DMS53 treated with DMSO at 0.1 percent for 48 hours (cell line): Measurements from ENCODE around the gene BHLHA9.
"Not testable (repeated sequence)": the region's sequence is repeated elsewhere in the genome, so short reads cannot be mapped to it uniquely, and the experiment has no call there.

Experiments used
- DNase-seq: peaks from one replicate; lab custom pipeline; 2025; ENCODE audit not compliant: unreplicated experiment; lab: John Stamatoyannopoulos, UW

The BHLHA9 gene

DNA sequence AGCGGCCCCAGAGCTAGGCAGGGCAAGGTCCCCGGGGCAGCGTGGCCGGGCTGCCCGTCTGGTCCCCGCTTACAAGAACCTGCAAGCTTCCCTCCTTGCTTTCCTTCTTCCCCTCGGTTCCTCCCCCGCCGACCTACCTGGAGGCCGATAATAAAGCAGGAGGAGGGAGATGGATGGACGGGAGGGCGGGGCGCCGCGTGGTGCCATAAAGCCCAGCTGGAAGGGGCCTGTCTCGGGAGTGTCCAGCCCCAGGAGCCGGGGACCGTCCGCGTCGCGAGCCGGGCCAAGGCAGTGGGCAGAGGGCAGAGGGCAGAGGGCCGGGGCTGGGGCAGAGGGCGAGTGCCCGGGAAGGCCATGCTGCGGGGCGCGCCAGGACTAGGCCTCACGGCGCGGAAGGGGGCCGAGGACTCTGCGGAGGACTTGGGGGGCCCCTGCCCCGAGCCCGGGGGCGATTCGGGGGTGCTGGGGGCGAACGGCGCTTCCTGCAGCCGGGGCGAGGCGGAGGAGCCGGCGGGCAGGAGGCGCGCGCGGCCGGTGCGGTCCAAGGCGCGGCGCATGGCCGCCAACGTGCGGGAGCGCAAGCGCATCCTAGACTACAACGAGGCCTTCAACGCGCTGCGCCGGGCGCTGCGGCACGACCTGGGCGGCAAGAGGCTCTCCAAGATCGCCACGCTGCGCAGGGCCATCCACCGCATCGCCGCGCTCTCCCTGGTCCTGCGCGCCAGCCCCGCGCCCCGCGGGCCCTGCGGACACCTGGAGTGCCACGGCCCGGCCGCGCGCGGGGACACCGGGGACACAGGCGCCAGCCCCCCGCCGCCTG is at the start of gene BHLHA9:
Gene BHLHA9, plus strand, starts transcription at position 235 of the 820 bp plus-strand sequence. Its CDS starts 120 bp downstream, at position 355.
- no peak for DNase-seq

DNA sequence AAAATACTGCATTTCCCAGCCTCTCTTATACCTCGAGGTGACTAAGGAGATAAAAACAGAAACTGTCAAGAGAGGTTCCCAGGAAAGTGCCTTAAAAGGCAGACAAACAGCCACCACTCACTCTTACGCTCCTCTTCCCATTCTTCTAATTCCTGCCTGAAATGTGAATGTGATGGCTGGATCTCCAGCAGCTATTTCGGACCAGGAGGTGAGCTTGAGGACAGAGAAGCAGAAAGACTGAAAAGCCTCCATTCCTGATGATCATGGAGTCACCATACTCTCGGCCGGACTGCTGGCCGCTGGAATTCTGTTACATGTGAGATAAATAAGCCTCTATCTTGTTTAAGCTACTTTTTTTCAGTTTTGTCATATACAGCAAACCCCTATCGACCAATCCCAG is 49.0 kb upstream of the BHLHA9 start:
- DNase-seq: no peak

DNA sequence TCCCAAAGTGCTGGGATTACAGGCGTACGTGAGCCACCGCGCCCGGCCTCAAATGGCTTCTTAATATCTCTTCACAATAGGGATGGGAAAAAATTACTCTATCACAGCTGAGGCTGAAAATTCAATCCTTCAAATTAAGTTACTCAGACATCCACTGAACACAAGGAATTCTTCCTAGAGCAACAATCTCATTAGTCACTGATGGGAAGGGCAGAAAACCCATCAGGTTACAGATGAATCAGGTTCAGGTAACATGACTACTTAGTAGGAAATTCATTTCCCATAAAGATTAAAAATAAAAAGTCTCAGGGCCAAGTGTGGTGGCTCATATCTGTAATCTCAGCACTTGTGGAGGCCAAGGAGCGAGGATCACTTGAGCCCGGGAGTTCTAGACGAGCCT is 47.9 kb upstream of the BHLHA9 start:
- DNase-seq: no peak

DNA sequence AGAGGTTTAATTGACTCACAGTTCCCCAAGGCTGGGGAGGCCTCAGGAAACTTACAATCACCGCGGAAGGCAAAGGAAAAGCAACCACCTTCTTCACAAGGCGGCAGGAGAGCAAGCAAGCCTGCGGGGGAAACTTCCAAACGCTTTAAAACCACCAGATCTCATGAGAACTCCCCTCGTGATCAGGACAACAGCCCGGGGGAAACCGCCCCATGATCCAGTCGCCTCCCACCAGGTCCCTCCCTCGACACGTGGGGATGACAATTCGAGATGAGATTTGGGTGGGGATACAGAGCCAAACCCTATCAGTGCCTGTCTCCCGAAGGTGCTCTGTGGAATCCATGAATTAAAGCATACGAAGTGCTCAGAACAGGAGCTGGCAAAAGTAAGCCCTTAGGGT is 46.6 kb upstream of the BHLHA9 start:
- no peak for DNase-seq

DNA sequence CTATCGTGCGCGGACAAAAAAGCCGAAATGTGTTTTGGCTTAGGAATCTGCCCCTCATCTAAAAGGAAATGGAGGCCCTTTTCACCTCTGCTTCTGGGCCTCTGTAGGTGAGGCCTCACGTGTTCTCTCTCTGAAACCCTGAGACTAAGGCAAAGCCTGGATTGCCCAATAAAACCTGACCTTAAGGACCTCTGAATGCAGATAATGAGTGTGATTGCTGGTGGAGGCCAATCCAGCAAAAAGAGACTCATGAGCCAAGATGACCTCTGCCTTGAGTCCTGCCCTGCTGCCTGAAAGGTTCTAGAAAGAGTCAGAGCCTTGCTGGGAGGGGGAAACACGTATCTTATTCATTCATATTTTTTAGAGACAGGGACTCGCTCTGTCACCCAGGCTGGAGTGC is 45.9 kb upstream of the BHLHA9 start:
- DNase-seq: no peak

GRCh38 chr17:1226308-1226707 is 43.9 kb upstream of the BHLHA9 start:
- DNase-seq: no peak

- no peak for DNase-seq
These were observed 42.9 kb upstream of the BHLHA9 start for GRCh38 chr17:1227365-1227764.

DNA sequence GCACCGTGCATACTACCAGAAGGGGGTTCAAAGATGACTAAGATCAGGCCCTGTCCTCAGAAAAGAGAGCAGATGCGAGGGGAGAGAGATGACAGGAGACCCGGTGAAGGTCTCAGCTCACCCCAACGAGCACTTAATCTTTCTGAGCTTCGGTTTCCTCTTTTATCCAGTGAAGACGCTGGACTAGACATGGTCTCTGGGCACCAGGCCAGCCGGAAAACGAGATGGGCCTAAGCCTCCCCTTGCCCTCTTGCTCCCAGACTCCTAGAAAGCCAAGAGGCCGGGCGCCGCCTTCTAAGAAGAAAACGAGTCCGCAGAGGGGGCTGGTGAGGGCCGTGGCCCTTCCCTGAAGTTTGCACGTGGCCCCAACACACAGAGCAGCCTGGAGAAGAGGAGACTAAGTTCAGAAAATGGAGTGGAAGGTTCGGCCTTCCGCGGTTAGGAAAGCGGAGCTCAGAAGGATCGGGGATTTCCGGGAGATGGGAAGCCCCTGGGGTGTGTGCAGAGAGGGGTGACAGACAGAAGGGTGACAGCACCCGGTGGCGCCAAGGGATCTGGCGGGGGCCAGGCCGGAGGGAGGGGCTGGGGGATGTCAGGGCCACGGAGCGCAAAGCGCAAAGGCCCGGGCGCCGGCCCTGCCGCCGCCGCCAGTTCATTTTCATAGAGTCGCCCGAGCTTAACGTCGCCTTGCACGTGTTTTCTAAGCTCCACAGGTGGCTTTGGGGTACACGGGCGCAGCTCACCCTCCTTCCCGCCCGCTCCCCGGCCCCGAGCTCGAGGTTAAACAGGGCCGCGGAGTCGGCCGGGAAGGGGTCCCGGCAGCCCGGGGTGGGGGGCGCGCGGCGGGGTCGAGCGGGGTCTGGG is 42.1 kb upstream of the BHLHA9 start:
- DNase-seq: no peak

- DNase-seq: no peak
These were observed 41.4 kb upstream of the BHLHA9 start for GRCh38 chr17:1228781-1229348.

- no peak for DNase-seq
These were observed 40.8 kb upstream of the BHLHA9 start for GRCh38 chr17:1229349-1229899.

- no peak for DNase-seq
These were observed 40.2 kb upstream of the BHLHA9 start for GRCh38 chr17:1229900-1230501.

- DNase-seq: no peak
These were observed 38.8 kb upstream of the BHLHA9 start for GRCh38 chr17:1231456-1231855.

- DNase-seq: no peak
These were observed 37.9 kb upstream of the BHLHA9 start for GRCh38 chr17:1232331-1232730.

- DNase-seq: no peak
These were observed 37.5 kb upstream of the BHLHA9 start for GRCh38 chr17:1232786-1233185.

- DNase-seq: no peak
These were observed 35.8 kb upstream of the BHLHA9 start for GRCh38 chr17:1234455-1234854.

DNA sequence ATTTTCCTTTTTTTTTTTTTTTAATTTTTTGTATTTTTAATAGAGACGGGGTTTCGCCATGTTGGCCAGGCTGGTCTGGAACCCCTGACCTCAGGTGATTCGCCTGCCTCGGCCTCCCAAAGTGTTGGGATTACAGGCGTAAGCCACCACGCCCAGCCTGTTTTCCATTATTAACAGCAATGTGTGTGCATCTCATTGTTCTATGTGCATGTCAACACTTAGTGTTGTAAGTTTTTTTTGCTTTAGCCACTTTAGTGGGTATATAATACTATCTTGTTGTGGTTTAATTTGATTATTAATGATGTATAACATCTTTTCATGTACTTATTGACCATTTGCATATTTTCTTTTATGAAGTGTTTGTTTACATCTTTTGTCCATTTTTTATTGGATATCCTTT is 32.8 kb upstream of the BHLHA9 start:
- DNase-seq: no peak

DNA sequence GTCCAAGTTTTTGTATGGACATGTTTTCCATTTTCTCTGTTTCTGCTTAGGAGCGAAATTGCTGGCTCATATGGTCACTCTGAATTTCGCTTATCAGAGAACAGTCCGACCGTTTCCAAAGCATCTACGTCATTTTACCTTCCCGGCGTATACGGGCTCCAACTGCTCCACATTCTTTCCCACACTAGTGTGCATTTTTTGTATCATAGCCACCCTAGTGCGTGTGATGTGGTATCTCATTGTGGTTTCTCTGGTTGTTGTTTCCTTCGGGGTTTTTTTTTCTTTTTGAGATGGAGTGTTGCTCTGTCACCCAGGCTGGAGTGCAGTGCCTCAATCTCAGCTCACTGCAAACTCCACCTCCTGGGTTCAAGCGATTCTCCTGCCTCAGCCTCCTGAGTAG is 31.0 kb upstream of the BHLHA9 start:
- DNase-seq: no peak

DNA sequence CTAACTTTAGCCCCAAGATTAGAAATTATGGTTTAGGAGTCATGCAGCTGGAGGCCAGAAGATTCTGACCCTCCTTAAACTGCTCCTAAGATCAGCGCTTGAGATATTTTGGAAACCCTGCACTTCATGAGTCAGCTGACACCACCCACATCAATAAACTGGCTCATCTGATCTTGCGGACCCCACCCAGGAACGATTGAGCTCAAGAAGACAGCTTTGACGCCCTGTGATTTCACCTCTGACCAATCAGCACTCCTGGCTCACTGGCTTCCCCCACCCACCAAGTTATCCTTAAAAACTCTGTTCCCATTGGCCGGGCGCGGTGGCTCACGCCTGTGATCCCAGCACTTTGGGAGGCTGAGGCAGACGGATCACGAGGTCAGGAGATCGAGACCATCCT is 29.8 kb upstream of the BHLHA9 start:
- DNase-seq: not testable (repeated sequence)

DNA sequence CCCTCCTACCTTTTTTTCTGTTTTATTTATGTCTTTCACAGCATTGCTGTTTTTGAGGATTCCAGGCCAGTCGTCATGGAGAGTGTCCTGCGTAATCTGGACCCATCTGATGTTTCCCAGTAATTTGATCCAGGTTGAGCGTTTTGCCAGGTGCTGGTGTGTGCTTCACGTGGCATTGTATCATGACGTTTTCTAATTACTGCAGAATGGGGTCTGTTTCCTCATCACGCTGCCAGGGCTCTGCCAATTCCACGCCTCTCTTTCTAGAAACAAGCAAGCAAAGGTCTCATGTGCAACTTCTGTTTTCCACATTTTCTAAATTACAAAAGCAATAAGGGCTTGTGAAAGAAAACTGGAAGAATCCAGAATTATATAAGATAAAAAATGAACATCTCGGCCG is 28.3 kb upstream of the BHLHA9 start:
- no peak for DNase-seq

DNA sequence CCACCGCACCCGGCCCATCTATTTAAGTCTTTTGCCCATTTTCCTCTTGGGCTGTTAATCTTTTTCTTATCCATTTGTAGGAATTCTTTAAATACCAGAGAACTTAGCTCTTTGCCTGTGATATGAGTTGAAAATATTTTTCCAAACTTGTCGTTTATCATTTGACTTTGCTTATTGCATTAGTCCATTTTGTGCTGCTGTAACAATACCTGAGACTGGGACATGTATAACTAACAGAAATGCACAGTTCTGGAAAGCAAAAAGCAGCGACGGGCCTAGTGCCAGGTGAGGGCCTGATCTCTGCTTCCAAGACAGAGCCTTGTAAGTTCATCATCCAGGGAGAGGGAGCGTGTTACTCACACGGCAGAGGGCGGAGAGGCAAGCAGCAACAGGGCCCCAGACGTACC is 25.6 kb upstream of the BHLHA9 start:
- DNase-seq: no peak
